HCT116 (cell line): Measurements from ENCODE around the gene GRK5. TPM values are rescaled to one million over a fixed set of nuclear protein-coding genes. Genes with fewer than 3 reads are reported as not detected.

Source experiments
- ATAC-seq: fragments of 200-7000 bp; cut with Tn5 transposase; 2 replicates; pipeline ENCODE4 v1.9.1; 2020; ENCODE audit warnings: mild to moderate bottlenecking, moderate library complexity
- BruUV-seq: library from RNA; stranded (reverse); fragments of 400-500 nt; replicated peaks from 2 replicates; lab custom pipeline; 2021; lab: Mats Ljungman, UMichigan
- CTCF ChIA-PET: fragments of 300-600 bp; sonication (Branson Sonifier 250); formaldehyde crosslinking; loops from one replicate; lab custom pipeline; 2021; ENCODE audit warnings: antibody characterized with exemption; lab: Charles Lee
- POLR2A ChIA-PET: fragments of 300-600, 350-600 bp; sonication (Branson Sonifier 250); formaldehyde crosslinking; loops from one replicate; lab custom pipeline; 2021; ENCODE audit warnings: antibody characterized with exemption; lab: Charles Lee
- RAD21 ChIA-PET, 2 experiments: fragments of 300-600 bp; sonication (Branson Sonifier 250); formaldehyde crosslinking; loops; one replicate each; lab custom pipeline; 2023; ENCODE audit warnings: low total read pairs in 2 of 2; ENCODE audit not compliant: uncharacterized antibody in 2 of 2, unreplicated experiment in 2 of 2, low non-redundant PET in 1 of 2; lab: Charles Lee
- DNase-seq: peaks from one replicate; pipeline ENCODE4 v3.0.0-alpha.2; 2010; ENCODE audit warnings: low read depth, low spot score
- H2AFZ ChIP-seq: fragments of 200-600 bp; shearing (Covaris generic), sonication (generic); 2 replicates; pipeline ENCODE4 v1.6.1; 2017; ENCODE audit warnings: low read depth, mixed run types, mixed read lengths, antibody characterized with exemption, low read length; ENCODE audit not compliant: poor library complexity, severe bottlenecking
- H3K27ac ChIP-seq: 2 replicates; pipeline ENCODE4 v1.5.1; 2012; ENCODE audit warnings: low read depth, low read length
- H3K27me3 ChIP-seq: fragments of 200-600 bp; sonication (generic); 2 replicates; pipeline ENCODE4 v1.6.1; 2016; ENCODE audit warnings: mixed run types, low read length, mixed read lengths; ENCODE audit not compliant: insufficient read depth
- H3K36me3 ChIP-seq, 2 experiments: fragments of 200-500 bp in 1 of 2; fragments of 200-600 bp in 1 of 2; sonication (Bioruptor generic) in 1 of 2; sonication (generic) in 1 of 2; 2 replicates each; pipeline versions ENCODE4 v1.5.1 to v1.6.1; 2014 to 2016; ENCODE audit warnings: low read length in 2 of 2, inconsistent platforms in 1 of 2, mixed read lengths in 1 of 2, mixed run types in 1 of 2; ENCODE audit not compliant: insufficient read depth in 2 of 2, control insufficient read depth in 1 of 2
- H3K4me1 ChIP-seq, 2 experiments: fragments of 200-600 bp in 1 of 2; sonication (generic) in 1 of 2; 2 replicates each; pipeline versions ENCODE4 v1.5.1 to v1.6.1; 2012 to 2017; ENCODE audit warnings: low read length in 2 of 2, inconsistent platforms in 1 of 2, mild to moderate bottlenecking in 1 of 2, mixed read lengths in 1 of 2, mixed run types in 1 of 2, moderate library complexity in 1 of 2; ENCODE audit not compliant: insufficient read depth in 2 of 2, control insufficient read depth in 1 of 2
- H3K4me2 ChIP-seq: fragments of 200-600 bp; sonication (generic); 2 replicates; pipeline ENCODE4 v1.6.1; 2017; ENCODE audit warnings: mixed run types, low read length, mixed read lengths
- H3K4me3 ChIP-seq, 2 experiments: fragments of 200-600 bp in 1 of 2; sonication (generic) in 1 of 2; replicated peaks in 1 of 2; 2 replicates each; pipeline ENCODE4 v1.5.1; 2011 to 2016; ENCODE audit warnings: low read length in 2 of 2, control low read depth in 1 of 2, low read depth in 1 of 2, mild to moderate bottlenecking in 1 of 2, mixed read lengths in 1 of 2, mixed run types in 1 of 2
- H3K79me2 ChIP-seq: fragments of 200-600 bp; sonication (generic); 2 replicates; pipeline ENCODE4 v1.6.1; 2017; ENCODE audit warnings: mild to moderate bottlenecking, mixed run types, low read length, moderate library complexity, mixed read lengths; ENCODE audit not compliant: insufficient read depth
- H3K9ac ChIP-seq: fragments of 200-600 bp; sonication (generic); 2 replicates; pipeline ENCODE4 v1.6.1; 2016; ENCODE audit warnings: low read length, mixed read lengths
- H3K9me2 ChIP-seq: fragments of 200-600 bp; sonication (generic), shearing (Covaris generic); 2 replicates; pipeline ENCODE4 v1.6.1; 2017; ENCODE audit warnings: mixed run types, mild to moderate bottlenecking, moderate library complexity; ENCODE audit not compliant: insufficient read depth
- H3K9me3 ChIP-seq, 2 experiments: fragments of 200-500 bp in 1 of 2; fragments of 200-600 bp in 1 of 2; sonication (Bioruptor generic) in 1 of 2; sonication (generic) in 1 of 2; 2 replicates each; pipeline ENCODE4 v1.6.1; 2014 to 2017; ENCODE audit warnings: low read length in 2 of 2, mixed read lengths in 2 of 2, inconsistent platforms in 1 of 2, low read depth in 1 of 2, mild to moderate bottlenecking in 1 of 2, mixed run types in 1 of 2, moderate library complexity in 1 of 2; ENCODE audit not compliant: control insufficient read depth in 1 of 2, insufficient read depth in 1 of 2
- H4K20me1 ChIP-seq: fragments of 200-600 bp; sonication (generic), shearing (Covaris generic); 2 replicates; pipeline ENCODE4 v1.6.1; 2017; ENCODE audit warnings: mixed run types, mild to moderate bottlenecking, moderate library complexity; ENCODE audit not compliant: insufficient read depth
- CBX3 ChIP-seq: IDR thresholded peaks from 2 replicates; pipeline ENCODE4 v1.6.1; 2012; ENCODE audit warnings: low read depth
- CEBPB ChIP-seq: IDR thresholded peaks from 2 replicates; pipeline ENCODE4 v1.6.1; 2012; ENCODE audit warnings: low read depth
- EZH2 ChIP-seq: fragments of 200-600 bp; sonication (generic); IDR thresholded peaks from 2 replicates; pipeline ENCODE4 v1.6.1; 2017; ENCODE audit warnings: antibody characterized with exemption, mixed run types
- EZH2phosphoT487 ChIP-seq: fragments of 200-600 bp; IDR thresholded peaks from 2 replicates; pipeline ENCODE4 v1.6.1; 2018; ENCODE audit warnings: antibody characterized with exemption, borderline replicate concordance
- FOSL1 ChIP-seq: IDR thresholded peaks from 2 replicates; pipeline ENCODE4 v1.6.1; 2012; ENCODE audit warnings: low read depth
- JUND ChIP-seq: IDR thresholded peaks from 2 replicates; pipeline ENCODE4 v1.6.1; 2012
- POLR2A ChIP-seq: IDR thresholded peaks from 2 replicates; pipeline ENCODE4 v1.7.0; 2011; ENCODE audit warnings: borderline replicate concordance; ENCODE audit not compliant: insufficient read depth, insufficient read length; ENCODE audit errors: extremely low read depth
- SIN3A ChIP-seq: IDR thresholded peaks from 2 replicates; pipeline ENCODE4 v1.6.1; 2012; ENCODE audit warnings: low read depth
- YY1 ChIP-seq: IDR thresholded peaks from 2 replicates; pipeline ENCODE4 v1.6.1; 2011; ENCODE audit warnings: low read length, low read depth, moderate library complexity, mild to moderate bottlenecking; ENCODE audit not compliant: insufficient replicate concordance; ENCODE audit errors: extremely low read depth
- ZFX ChIP-seq: fragments of 450-650 bp; IDR thresholded peaks from 2 replicates; pipeline ENCODE4 v1.6.1; 2017
- ZNF274 ChIP-seq: fragments of 200-500 bp; sonication (Bioruptor generic); IDR thresholded peaks from 2 replicates; pipeline ENCODE4 v1.6.1; 2014; ENCODE audit warnings: mild to moderate bottlenecking, low read depth, low read length, inconsistent platforms
- intact Hi-C: fragments of 100-400 bp; cut with micrococcal nuclease; formaldehyde crosslinking; loops from 2 replicates; pipeline ENCODE4 v1.10.0; 2022
- total RNA-seq: library from RNA; stranded (reverse); gene quantifications from one replicate; pipeline ENCODE4 v1.2.1, GENCODE V29; 2021; ENCODE audit not compliant: unreplicated experiment
- TF ChIP-seq, protein P1 (sequence below): IDR thresholded peaks from 2 replicates; pipeline ENCODE4 v1.6.1; 2011; ENCODE audit warnings: mild to moderate bottlenecking, low read length, moderate library complexity; ENCODE audit not compliant: insufficient replicate concordance; ENCODE audit errors: extremely low read depth

GRK5 gene
- total RNA-seq, 1 experiment from 2014 or later = 7.3 TPM

- TF ChIP-seq, protein P1, sequence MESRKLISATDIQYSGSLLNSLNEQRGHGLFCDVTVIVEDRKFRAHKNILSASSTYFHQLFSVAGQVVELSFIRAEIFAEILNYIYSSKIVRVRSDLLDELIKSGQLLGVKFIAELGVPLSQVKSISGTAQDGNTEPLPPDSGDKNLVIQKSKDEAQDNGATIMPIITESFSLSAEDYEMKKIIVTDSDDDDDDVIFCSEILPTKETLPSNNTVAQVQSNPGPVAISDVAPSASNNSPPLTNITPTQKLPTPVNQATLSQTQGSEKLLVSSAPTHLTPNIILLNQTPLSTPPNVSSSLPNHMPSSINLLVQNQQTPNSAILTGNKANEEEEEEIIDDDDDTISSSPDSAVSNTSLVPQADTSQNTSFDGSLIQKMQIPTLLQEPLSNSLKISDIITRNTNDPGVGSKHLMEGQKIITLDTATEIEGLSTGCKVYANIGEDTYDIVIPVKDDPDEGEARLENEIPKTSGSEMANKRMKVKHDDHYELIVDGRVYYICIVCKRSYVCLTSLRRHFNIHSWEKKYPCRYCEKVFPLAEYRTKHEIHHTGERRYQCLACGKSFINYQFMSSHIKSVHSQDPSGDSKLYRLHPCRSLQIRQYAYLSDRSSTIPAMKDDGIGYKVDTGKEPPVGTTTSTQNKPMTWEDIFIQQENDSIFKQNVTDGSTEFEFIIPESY = peak; percentile 22
Observed at GRCh38 chr10:119165171-119166117, 41.9 kb upstream of the GRK5 start, which contains the start of gene SFXN4 (continued).

- H3K79me2 ChIP-seq = peaks cover 27% of the 10 kb centered on the region
- peak; percentile 12 for ATAC-seq
- CTCF ChIA-PET = no interaction called here
- H3K4me3 ChIP-seq = peak overlapping the region; percentile 84 to 88
- RAD21 ChIA-PET = no interaction called here
- H3K4me2 ChIP-seq = peak overlapping the region; percentile 94
- H3K9ac ChIP-seq = peak overlapping the region; percentile 95
- no peaks in the 10 kb centered on the region for H3K9me3 ChIP-seq
- H3K27me3 ChIP-seq = no peaks in the 10 kb centered on the region
- intact Hi-C loops = no loop called here
- no peaks in the 10 kb centered on the region for H4K20me1 ChIP-seq
- peaks cover 10 to 24% of the 10 kb centered on the region in 2 experiments for H3K4me1 ChIP-seq
- peaks cover 29 to 60% of the 10 kb centered on the region in 2 experiments; a peak in 3 of 4 replicates for H3K36me3 ChIP-seq
- no peak for DNase-seq
- H2AFZ ChIP-seq = no peak overlapping the region
- peak overlapping the region; percentile 81 for H3K27ac ChIP-seq
- no peaks in the 10 kb centered on the region for H3K9me2 ChIP-seq
- BruUV-seq = no TSS peak
- no peak for TF ChIP-seq JUND
- TF ChIP-seq EZH2 = no peak
- TF ChIP-seq CBX3 = no peak
- TF ChIP-seq FOSL1 = no peak
- TF ChIP-seq, protein P1 = no peak
- TF ChIP-seq ZFX = no peak
- TF ChIP-seq ZNF274 = no peak
- TF ChIP-seq YY1 = no peak
- TF ChIP-seq EZH2phosphoT487 = no peak
- TF ChIP-seq POLR2A = no peak
- TF ChIP-seq SIN3A = no peak
- no peak for TF ChIP-seq CEBPB
- POLR2A ChIA-PET = no interaction called here
Observed at GRCh38 chr10:119166118-119166500, 41.3 kb upstream of the GRK5 start.
